Central memory CD4-positive, alpha-beta T cell (primary cell): ENCODE measurements around the gene TECRL.

Experiments
- DNase-seq: peaks from one replicate; pipeline ENCODE4 v3.0.0; 2022
- total RNA-seq, 3 experiments: gene quantifications; one replicate each; lab custom pipeline; 2026; lab: John Stamatoyannopoulos, UW

Gene TECRL
- 0 to 0.04 (median 0) reads per million in 3 experiments for total RNA-seq

GRCh38 chr4:64409300-64409699 lies at the start of gene TECRL:
TSS of gene TECRL (minus strand) at chr4:64409450. CDS start at chr4:64409351, 99 bp downstream.
- no peak for DNase-seq

DNA sequence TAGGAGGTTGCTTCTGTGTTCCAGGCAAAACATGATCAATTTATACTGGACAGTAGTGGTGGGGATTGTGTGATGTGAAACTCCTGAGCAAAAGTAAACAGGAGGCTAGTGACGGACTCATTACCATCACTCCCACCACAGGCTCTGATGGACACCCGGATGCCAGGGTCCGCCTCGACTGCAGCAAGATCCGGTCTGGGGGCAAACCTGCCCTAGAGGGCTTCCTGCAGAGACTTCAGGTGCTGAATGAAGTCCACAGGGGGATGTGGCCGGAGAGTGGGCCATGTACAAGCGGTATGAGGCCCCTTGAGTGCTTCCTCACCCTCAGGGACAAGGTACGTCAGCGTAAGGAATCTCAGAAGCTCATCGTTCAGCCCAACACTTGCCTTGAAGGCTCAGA lies 23.4 kb upstream of the TECRL start:
- no peak for DNase-seq

GRCh38 chr4:64430933-64431332 lies 21.7 kb upstream of the TECRL start:
- DNase-seq: no peak

- no peak for DNase-seq
Observed at GRCh38 chr4:64417974-64418373, 8.7 kb upstream of the TECRL start.

GRCh38 chr4:64407000-64407399 lies 2.2 kb downstream of the TECRL start:
- no peak for DNase-seq

GRCh38 chr4:64405761-64406160 lies 3.5 kb downstream of the TECRL start:
- no peak for DNase-seq

DNA sequence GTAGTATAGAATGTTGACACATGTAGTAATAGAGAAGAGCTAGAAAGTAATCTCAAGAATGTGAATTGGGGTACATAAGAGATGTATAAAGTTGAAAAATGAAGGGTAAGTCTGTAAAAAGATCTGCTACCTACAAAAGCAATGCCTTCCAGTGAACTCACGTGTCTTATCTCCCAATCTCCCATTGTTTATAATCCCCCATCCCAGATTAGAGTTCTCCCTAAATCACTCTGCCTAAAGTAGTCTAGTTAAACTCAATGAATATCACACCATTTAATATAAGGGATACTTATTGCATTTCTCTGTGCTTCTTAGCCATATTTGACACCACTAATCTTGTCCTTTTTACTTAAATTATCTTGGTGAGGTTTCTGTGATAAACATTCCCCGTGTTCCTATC lies 6.6 kb downstream of the TECRL start:
- no peak for DNase-seq

- no peak for DNase-seq
Observed at GRCh38 chr4:64399313-64400109, 9.7 kb downstream of the TECRL start.

GRCh38 chr4:64394469-64394868 lies 14.8 kb downstream of the TECRL start:
- DNase-seq: no peak

DNA sequence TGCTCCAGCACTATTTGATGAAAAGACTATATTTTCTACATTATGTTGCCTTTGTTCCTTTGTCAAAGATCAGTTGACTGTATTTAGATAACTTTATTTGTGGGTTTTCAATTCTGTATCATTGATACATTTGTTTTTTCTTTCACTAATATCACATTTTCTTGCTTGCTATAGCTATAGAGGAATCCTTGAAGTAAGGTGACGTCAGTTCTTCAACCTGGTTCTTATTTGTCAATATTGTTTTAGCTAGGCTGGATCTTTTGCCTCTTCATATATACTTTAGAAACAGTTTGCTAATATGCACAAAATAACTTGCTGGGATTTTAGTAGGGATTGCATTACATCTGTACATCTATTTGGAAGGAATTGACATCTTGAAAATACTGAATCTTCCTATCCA lies 21.0 kb downstream of the TECRL start:
- no peak for DNase-seq

- DNase-seq: no peak
Observed at GRCh38 chr4:64385220-64385619, 24.0 kb downstream of the TECRL start.

- no peak for DNase-seq
Observed at GRCh38 chr4:64384237-64385203, 24.7 kb downstream of the TECRL start.

DNA sequence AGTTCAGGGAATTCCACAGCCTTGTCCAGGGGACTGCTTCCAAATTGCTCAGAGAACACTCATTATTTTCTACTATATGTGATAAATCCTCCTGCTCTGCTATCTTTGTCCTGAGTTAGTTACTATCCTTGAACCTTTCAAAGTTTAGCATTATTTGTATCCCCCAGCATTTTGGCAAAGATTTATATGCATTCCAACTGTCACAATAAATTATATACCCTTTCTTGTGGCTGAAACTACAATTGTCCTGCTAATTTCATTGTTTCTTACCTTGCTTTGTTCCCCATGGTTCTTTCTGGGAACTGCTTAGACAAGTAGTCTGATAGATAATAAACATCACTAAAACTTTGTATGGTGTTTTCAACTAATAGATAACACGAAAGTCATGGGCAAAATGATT lies 40.5 kb downstream of the TECRL start:
- DNase-seq: no peak

DNA sequence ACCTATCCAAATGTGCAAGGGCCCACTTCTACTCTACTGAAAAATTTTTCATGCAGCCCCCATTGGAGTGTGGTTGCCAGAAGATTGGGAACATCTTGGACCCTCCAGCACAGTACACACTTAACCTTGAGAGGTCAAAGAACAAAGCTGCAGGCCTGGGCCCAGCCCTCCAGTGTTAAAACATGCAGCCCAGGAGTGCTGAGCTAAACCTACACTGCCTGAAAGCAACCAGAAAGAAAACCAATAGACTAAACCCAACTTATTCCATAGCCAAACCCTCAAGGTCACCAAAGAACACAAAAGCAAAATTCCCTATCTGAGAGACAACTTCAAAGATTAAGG lies 47.9 kb downstream of the TECRL start:
- DNase-seq: no peak

DNA sequence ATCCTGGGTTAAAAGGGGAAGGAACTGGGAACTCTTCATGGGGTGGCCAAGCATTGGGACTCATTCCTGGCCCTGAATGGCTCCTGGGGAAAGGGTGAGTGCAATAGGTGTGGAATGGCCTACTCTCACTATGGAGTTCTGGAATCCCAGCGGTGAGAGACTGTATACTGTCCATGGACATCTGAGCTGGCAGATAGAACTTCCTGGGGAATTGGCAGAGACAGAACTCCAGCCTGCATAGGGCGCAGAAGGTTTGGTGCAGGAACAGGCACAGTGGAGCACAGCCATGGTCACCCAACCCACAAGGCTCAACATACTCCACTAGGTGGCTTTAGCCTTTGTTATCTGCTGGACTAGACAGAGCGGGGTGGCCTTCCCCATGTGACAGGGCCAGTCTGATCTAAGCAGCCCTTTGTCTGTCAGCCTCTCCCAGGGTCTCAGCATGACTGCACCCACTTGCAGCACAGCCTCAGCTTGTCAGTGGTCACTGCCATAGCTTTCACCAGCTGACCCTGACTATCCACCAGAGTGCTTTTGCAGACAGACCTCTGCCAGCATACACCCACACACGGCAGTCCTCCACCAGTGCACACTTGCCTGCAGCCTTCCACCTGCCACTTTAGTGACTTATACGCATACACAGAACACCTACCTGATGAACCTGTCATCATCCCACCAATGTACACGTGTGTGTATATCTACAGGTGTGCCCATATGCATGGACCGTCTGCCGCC lies 48.4 kb downstream of the TECRL start:
- DNase-seq: no peak

DNA sequence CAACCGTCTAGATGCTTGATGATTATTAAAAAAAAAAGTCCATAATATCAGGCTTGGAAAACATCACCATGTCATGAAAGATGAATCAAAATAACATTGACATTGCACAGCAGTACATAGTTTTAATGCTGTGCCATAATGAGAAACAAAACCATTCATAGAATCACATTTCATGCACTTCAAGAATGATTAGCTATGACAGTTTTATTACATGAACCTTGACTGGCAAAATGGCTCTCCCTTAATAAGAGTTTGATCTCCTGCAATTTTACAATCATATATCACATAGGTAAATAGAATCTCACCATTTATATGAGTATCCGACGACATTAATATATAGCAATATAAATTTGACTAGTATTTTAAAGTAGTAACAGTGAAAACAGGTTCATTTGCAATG lies 49.8 kb downstream of the TECRL start:
- DNase-seq: no peak

GRCh38 chr4:64353904-64354303 lies 55.3 kb downstream of the TECRL start:
- no peak for DNase-seq

DNA sequence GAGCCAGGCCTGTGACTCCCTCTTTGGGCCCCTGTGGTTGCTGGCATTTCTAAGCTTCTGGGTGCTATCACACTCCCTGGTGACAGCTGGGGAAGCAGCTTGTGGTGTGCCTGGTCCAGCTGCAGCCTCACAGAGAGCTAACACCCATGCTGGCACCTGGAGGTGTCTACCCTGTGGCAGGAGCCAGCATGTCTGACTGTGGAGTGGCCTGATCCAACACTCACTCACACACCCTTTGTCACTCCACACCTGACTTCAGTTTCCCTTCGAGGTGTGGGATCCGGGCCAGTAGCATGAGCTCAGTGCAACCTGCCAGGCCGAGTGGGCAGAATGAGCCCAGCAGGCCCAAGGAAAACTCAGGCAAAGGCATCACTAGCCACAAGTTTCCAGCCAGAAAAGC lies 67.5 kb downstream of the TECRL start:
- no peak for DNase-seq

DNA sequence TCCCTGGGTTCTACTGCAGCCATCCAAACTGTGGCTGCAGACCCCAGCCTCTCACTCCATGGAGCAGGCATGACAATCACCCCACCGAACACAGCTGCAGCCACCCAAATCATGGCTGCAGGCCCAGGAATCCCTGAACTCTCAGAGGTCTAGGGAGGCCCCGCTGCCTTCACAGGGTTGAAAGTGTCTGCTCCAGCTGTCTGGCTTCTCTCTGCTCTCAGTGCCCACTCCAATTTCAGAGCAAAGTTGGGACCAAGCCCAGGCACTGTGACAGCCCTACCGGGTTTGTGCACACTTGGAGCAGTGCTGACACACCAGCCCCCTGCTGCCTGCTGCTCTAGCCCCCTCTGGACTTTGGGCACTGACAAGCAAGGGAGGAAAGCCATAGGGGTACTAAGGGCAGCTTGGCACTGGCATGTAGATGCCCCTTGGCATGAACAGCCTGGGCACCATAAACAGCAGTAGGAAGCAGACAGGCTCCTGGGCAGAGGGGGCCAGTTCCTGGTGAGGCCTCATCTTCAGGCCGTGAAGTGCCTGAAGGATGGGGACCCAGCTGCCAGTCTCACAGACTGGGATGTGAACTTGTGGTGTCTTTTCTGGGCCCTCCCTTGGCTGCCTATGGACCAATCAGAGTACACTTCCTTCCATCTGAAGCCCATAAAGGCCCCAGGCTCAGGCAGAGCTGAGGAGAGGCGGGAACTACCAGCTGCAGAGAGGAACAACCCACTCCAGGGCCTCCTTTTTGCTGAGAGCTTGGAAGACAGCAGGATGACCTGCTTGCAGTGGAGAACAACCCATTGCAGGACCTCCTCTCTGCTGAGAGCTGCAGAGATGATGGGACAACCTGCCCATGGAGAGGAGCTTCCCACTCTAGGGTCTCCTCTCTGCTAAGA lies 68.8 kb downstream of the TECRL start:
- no peak for DNase-seq

DNA sequence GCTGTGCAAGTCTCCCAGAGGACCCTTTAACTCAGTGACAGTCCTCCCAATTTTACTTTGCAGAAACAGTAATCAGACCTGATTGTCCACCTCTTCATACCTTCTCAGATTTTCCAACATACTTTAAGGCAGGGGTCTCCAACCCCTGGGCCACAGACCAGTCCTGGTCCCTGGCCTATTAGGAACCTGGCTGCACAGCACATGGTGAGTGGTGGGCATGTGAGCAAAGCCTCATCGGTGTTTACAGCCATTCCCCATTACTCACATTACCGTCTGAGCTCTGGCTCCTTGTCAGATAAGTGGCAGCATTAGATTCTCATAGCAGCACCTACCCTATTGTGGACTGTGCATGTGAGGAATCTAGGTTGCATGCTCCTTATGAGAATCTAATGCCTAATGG lies 74.3 kb downstream of the TECRL start:
- no peak for DNase-seq

DNA sequence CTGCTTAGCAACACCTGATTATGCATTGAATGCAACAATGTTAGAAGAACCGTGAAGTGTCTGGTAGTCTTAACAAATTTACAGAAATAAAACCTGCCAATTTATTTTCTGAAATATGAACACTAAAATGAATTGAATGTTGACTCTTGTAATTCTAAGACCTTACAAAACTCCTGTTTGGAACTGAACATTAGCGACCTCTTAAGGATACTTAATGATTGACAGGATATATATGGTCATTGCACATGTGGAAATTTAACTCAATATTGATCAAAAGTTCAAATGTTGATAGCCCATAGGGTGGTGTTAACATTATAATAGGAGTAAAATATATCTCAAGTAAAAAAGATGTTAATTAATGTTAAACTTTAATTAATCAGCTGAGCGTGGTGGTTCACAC lies 79.1 kb downstream of the TECRL start:
- no peak for DNase-seq

DNA sequence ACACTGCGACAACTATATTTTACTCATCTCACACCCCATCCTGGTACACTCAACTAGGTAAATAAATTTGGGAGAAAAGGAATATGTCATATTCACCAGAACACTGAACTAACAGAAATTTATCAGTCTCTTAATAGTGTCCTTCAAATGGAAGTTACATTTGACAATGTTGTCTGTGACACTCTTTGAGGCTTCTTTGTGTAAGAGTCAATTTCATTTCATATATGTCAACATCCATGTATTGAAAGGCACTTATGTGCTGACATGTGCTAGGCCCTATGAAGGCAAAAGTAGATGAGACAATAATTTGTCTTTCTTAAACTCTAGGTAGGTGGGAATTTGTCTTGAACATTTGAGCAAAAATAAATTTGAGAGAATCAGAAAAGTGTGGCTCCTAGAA lies 82.0 kb downstream of the TECRL start:
- DNase-seq: no peak
